Omental fat pad (tissue), 4 donors: ENCODE measurements around the gene SMC1B. TPM values are rescaled to one million over a fixed set of nuclear protein-coding genes. Genes with fewer than 3 reads are reported as not detected.

Experiments used
- ATAC-seq: fragments of 150-250 bp; one replicate; pipeline ENCODE4 v1.9.1; 2016; ENCODE audit warnings: mild to moderate bottlenecking, moderate library complexity; ENCODE audit not compliant: low FRiP score
- DNase-seq: peaks from one replicate; pipeline ENCODE4 v3.0.0-alpha.2; 2019; ENCODE audit warnings: low spot score
- total RNA-seq, 4 donors: library from RNA; depleted of rRNA; stranded (reverse); fragments of >200 nt; gene quantifications; one replicate each; pipeline ENCODE4 v1.1.0, GENCODE V29; 2016
- TF ChIP-seq, protein P1 (sequence below), 3 donors: fragments of 450-650 bp; IDR thresholded peaks; one replicate each; pipeline ENCODE4 v1.5.1; 2016 to 2017; ENCODE audit warnings: antibody characterized with exemption in 3 of 3, mild to moderate bottlenecking in 3 of 3, moderate library complexity in 2 of 3

The SMC1B gene
- total RNA-seq, 4 donors from 2014 or later = not detected

DNA sequence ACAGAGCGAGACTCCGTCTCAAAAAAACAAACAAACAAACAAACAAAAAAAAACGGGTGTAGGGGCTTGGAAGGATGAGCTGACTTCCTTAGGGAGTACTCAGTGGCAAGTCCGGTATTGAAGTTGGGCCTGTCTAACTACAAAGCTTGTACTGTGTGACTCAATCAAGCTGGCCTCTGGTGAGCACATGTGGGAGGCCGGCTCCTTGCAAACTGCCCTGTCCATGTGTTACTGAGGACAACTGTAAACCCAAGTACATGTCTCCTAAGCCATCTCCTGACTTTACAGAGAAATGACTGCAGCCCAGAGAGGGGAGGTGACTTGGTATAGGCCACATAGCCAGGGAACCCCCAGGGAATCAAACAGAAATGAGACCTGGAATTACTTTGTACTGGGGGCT lies 11.7 kb upstream of the SMC1B start:
- no peak for ATAC-seq
- no peak for DNase-seq
- TF ChIP-seq, protein P1, sequence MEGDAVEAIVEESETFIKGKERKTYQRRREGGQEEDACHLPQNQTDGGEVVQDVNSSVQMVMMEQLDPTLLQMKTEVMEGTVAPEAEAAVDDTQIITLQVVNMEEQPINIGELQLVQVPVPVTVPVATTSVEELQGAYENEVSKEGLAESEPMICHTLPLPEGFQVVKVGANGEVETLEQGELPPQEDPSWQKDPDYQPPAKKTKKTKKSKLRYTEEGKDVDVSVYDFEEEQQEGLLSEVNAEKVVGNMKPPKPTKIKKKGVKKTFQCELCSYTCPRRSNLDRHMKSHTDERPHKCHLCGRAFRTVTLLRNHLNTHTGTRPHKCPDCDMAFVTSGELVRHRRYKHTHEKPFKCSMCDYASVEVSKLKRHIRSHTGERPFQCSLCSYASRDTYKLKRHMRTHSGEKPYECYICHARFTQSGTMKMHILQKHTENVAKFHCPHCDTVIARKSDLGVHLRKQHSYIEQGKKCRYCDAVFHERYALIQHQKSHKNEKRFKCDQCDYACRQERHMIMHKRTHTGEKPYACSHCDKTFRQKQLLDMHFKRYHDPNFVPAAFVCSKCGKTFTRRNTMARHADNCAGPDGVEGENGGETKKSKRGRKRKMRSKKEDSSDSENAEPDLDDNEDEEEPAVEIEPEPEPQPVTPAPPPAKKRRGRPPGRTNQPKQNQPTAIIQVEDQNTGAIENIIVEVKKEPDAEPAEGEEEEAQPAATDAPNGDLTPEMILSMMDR (IDR thresholded peaks at IDR 0.05) = no peak

DNA sequence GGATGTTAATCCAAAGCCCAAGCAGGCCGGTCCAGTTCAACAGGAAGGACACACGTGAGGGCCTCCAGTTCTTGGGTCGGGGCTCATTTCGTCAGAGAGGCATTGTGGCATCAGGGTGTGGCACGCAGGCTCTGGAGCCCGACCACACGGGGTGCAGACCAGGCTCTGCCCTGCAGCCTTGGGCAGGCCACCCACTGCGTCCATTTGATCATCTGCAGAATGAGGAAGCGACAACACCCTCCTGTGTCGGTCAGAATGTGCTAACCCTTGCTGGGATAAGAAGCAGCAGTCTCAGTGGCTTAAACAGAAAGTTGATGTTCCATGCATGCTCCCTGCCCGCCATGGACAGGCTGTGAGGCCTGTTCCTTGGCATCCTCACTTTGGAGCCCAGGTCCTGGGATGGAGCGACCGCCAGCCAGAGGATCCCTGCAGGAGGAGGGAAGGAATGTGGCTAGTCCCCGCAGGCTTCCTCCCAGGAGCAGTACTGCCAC lies 10.9 kb upstream of the SMC1B start:
- ATAC-seq (no peak), DNase-seq (no peak)
- TF ChIP-seq, protein P1 (IDR thresholded peaks at IDR 0.05) = no peak

DNA sequence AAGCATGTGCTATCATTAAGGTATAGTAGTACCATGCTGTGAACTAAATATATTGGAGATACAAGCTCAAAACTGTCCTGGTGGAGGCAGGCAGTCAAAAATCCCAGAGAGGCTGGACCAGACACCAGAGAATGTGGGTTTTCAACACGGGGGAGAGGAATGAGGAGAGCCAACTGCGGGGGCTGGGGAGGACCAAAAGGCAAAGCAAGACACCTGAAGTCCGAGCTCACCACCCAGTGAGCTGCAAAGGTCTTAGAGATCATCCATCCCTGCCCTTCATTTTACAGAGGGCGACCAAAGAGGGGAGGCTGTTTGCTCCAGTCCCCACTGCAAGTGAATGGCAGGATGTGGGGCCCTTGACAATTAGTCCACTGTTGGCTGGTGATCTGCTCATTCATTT lies 10.1 kb upstream of the SMC1B start:
- ATAC-seq (no peak), DNase-seq (no peak)

DNA sequence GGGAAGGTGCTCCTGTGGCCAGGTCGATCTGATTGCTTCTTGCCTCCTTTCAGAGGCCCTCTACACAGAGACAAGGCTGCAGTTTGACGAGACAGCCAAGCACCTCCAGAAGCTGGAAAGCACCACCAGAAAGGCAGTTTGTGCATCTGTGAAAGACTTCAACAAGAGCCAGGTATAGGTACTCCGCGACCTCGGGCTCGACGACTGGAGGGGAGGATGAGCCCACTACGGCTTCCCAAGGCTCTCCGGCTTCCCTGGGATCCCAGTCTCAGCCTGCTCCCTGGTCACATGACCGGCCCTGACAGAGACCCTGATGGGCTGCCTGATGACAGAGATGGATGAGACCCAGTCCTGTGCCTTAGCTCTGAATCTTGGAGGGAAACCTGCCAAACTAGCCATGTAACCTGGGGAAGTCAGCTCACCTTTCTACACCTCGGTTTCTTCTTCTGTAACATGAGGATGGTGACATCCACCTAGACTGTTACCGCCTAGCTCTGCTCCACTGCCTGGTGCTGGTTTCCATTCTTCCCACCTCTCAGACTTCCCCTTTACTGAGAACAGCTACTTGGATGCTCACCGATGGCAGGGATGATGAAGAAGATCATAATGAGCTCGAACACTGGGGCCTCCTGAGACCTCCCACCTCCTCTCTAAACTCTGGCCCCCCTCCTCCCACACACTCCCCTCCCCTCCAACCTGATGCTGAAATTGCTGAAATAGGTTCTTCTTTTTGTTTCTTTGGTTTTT lies 9.0 kb upstream of the SMC1B start:
- no peak for ATAC-seq
- TF ChIP-seq, protein P1 (IDR thresholded peaks at IDR 0.05) = no peak
- no peak for DNase-seq

More for the DNA sequence above, 10.1 kb upstream of the SMC1B start:
- TF ChIP-seq, protein P1 (IDR thresholded peaks at IDR 0.05) = no peak

DNA sequence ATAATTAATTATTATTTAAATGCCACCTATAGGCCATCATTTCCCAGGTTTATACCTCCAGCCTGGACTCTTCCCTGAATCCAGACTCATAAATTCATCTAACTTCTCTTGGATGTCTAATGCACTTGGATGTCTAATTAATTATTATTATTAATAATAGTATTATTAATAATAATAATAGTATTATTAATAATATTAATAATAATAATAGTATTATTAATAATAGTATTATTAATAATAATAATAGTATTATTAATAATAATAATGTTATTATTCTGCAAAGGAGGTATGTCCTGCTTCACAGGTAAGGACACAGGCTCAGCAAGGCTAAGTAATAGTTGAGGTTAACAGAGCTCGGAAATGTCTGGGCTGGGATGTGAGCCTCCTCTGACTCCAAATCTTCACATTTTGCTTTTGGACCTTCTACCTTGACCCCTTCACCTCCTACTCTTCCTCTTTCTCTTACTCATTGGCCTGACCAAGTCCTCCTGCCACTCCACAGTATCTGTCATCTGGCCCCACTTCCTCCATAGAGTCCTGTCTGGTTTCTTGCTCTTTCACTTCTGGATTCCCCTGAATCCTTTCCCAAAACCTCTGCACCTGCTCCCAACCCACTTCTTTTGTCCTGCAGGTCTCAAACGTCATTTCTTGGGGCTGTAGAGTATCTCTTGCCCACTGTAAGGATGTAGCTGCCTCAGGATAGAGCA lies 8.1 kb upstream of the SMC1B start:
- no peak for DNase-seq
- TF ChIP-seq, protein P1 (IDR thresholded peaks at IDR 0.05) = no peak
- no peak for ATAC-seq

DNA sequence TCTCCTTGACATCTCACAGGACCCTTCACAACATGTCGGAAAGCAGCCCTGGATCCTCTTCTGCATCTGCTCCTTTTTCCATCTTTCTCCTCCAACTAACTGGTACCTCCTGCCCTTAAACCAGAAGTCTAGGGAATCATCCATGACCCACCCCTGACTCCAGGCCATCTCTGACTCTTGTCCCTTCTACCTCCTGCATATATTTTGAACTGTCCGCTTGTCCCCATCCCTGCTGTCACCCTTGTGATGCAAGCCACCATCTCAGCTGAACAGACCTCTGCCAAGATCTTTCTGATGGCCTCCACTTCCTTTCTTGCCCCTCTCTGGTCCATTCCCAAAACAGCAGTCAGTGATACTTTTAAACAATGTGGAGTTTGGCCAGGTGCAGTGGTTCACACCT lies 7.1 kb upstream of the SMC1B start:
- ATAC-seq (no peak), DNase-seq (no peak)
- TF ChIP-seq, protein P1 (IDR thresholded peaks at IDR 0.05) = no peak
